HFF-Myc (cell line): ENCODE data around the gene NPLOC4.

Source experiments
- DNase-seq: peaks from one replicate; pipeline ENCODE4 v3.0.0-alpha.2; 2011; ENCODE audit warnings: low read depth; ENCODE audit errors: extremely low read depth
- H3K4me3 ChIP-seq: replicated peaks from 2 replicates; pipeline ENCODE4 v1.5.1; 2011; ENCODE audit warnings: low read depth, mild to moderate bottlenecking, control low read depth, low read length
- CTCF ChIP-seq: IDR thresholded peaks from 2 replicates; pipeline ENCODE4 v1.5.1; 2012; ENCODE audit warnings: mild to moderate bottlenecking, low read depth, low read length, control low read depth; ENCODE audit errors: missing control alignments

NPLOC4 gene

GRCh38 chr17:81646869-81647600 lies 10.1 kb upstream of the NPLOC4 start:
- H3K4me3 ChIP-seq: no peak overlapping the region
- DNase-seq: no peak
- TF ChIP-seq CTCF: no peak

GRCh38 chr17:81644976-81645952 lies 8.4 kb upstream of the NPLOC4 start:
- no peak overlapping the region for H3K4me3 ChIP-seq
- no peak for TF ChIP-seq CTCF

GRCh38 chr17:81644496-81644895 lies 7.6 kb upstream of the NPLOC4 start:
- no peak for TF ChIP-seq CTCF
- H3K4me3 ChIP-seq: no peak overlapping the region

More at GRCh38 chr17:81644976-81645952, 8.4 kb upstream of the NPLOC4 start:
- no peak for DNase-seq

GRCh38 chr17:81641825-81642489 lies 5.0 kb upstream of the NPLOC4 start:
- TF ChIP-seq CTCF: no peak
- no peak for DNase-seq
- H3K4me3 ChIP-seq: no peak overlapping the region

More at GRCh38 chr17:81644496-81644895, 7.6 kb upstream of the NPLOC4 start:
- no peak for DNase-seq

- DNase-seq: no peak
- H3K4me3 ChIP-seq: no peak overlapping the region
- no peak for TF ChIP-seq CTCF
These were observed 3.1 kb upstream of the NPLOC4 start for GRCh38 chr17:81640011-81640410.

- no peak overlapping the region for H3K4me3 ChIP-seq
- DNase-seq: no peak
These were observed 1.8 kb upstream of the NPLOC4 start for GRCh38 chr17:81638683-81639082.

More at GRCh38 chr17:81638683-81639082, 1.8 kb upstream of the NPLOC4 start:
- no peak for TF ChIP-seq CTCF
